B cell (primary cell): ENCODE data around the gene ZMIZ1.

Experiments
- CTCF ChIP-seq: fragments of 200-600 bp; IDR thresholded peaks from one replicate; pipeline ENCODE4 v1.8.0; 2022; ENCODE audit warnings: antibody characterized with exemption, mild to moderate bottlenecking
- EZH2 ChIP-seq: IDR thresholded peaks from 2 replicates; pipeline ENCODE4 v1.6.1; 2012; ENCODE audit warnings: borderline replicate concordance, low read depth, mild to moderate bottlenecking, moderate library complexity, low read length; ENCODE audit not compliant: insufficient read depth, poor library complexity, severe bottlenecking

- no peak for TF ChIP-seq EZH2
- no peak for TF ChIP-seq CTCF
Observed at GRCh38 chr10:79166312-79166721, 97.6 kb downstream of the ZMIZ1 start.
